Measurements from ENCODE around the gene SCAPER.

DNA sequence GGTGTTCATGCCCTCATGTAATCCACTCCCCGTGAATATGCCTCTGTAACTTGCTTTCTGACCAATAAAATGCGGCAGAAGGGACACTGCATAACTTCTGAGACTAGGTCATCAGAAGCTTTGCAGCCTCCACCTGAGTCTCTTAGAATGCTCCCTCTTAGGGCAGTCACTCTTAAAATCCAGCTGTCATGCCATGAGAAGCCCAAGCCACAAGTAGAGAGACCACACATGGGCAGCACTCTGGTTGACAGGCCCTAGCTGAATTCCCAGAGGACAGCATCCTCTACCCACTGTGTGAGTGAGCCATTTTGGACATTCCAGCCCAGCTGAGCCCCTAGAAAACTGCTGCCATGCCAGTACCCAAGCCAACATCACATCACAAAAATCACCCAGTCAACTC, 41.4 kb downstream of the SCAPER start:
- TF ChIP-seq, protein P1, sequence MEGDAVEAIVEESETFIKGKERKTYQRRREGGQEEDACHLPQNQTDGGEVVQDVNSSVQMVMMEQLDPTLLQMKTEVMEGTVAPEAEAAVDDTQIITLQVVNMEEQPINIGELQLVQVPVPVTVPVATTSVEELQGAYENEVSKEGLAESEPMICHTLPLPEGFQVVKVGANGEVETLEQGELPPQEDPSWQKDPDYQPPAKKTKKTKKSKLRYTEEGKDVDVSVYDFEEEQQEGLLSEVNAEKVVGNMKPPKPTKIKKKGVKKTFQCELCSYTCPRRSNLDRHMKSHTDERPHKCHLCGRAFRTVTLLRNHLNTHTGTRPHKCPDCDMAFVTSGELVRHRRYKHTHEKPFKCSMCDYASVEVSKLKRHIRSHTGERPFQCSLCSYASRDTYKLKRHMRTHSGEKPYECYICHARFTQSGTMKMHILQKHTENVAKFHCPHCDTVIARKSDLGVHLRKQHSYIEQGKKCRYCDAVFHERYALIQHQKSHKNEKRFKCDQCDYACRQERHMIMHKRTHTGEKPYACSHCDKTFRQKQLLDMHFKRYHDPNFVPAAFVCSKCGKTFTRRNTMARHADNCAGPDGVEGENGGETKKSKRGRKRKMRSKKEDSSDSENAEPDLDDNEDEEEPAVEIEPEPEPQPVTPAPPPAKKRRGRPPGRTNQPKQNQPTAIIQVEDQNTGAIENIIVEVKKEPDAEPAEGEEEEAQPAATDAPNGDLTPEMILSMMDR (IDR thresholded peaks at IDR 0.05) = no peak
- no peak for TF ChIP-seq POLR2A (IDR thresholded peaks at IDR 0.05)
